Activated CD4-positive, CD25-positive, alpha-beta regulatory T cell treated with anti-CD3 and anti-CD28 coated beads, Interleukin-2, amount 50 U/mL, for 24 hours (primary cell): ENCODE measurements around the gene KCNK3.

ENCODE experiments used
- ATAC-seq, 2 donors: fragments of 150-1000 bp; cut with Tn5 transposase; one replicate each; pipeline ENCODE4 v1.10.0; 2021; ENCODE audit warnings: mild to moderate bottlenecking in 1 of 2, moderate library complexity in 1 of 2

The KCNK3 gene

DNA sequence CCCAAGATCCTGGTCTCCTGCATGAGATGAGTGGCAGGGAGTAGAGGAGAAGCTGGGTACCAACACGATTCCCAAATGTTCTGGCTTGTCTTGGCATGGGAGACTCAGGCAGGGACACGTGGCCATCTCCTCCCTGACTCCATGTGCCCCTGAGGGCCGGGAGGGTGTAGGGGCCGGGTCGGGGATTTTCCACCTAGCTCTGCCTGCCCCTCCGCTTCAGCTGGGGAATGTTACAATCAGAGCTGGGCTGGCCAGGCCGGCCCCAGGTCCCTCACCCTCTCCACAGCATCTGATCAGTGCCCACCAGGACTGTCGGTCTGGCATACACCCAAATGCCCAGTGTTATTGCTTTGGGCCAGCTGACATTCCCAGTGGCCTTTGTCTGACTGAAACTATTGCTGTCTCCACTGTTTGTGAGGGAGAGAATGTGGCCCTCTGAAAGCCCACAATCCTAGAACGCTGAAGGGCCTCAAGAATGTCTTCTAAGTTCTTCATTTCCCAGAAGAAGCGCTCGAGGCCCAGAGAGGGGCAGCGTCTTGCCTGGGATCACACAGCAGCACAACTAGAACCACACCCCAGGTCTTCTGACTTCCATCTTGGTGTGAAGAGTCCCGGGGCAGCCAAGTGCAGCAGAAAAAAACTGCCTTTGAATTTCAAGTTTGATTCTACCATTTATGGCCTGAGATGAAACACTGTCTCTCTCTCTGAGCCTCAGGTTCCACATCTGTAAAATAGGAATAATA lies 23.2 kb downstream of the KCNK3 start:
- ATAC-seq, result no peak

DNA sequence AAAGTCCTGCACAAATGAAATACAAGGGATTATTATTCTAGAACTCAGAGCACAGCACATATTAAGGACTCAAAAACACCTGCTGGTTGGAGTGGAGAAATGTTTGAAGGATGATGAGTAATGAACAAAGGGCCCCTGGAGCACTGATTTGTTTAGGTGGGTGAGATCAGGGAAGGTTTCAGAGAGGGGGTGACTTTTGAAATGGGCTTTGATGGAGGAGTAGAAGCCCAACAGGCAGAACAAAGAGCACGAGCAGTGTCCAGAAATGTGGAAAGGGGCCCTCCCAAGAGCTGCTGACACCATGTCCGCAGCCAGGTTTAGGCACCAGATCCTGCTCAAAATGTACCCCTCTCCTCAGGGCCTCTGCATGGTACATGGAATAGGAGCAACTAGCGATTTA lies 23.8 kb downstream of the KCNK3 start:
- no peak for ATAC-seq

- ATAC-seq, result no peak
Measured at GRCh38 chr2:26716769-26717168, 24.2 kb downstream of the KCNK3 start.

- ATAC-seq, result no peak
Measured at GRCh38 chr2:26717362-26717761, 24.8 kb downstream of the KCNK3 start.

DNA sequence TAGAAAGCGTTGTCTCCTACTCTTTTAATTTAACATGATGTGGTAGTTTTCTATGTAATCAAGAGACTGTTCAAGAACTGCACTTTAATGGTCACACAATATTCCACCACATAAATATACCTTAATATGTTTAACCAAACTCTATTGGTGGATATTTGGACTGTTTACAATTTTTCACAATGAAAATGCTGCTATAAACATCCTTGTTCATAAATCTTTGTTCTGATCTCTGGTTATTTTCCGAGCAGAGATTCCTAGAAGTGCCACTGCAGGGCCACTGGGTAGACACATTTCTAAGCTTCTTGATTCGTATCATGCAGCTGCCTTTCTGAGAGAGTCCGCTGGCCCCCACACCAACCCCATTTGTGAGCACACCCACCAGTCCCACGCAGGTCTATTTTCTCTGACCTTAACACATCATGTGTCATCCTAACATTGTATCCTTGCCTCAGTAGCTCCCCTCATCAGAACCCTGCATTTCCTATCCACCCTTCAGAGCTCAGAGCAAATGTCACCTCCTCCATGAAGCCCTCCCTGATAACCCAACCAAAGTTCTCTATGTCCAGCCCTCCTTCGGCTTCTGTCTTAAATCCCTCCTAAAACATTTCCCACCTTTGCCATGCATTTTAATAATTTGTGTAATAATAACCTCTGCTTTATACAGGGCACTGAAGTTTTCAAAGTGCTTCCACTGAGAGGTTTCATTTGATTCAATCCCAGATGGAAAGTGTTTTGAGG lies 26.6 kb downstream of the KCNK3 start:
- ATAC-seq, result no peak

- no peak for ATAC-seq
Measured at GRCh38 chr2:26720322-26721114, 28.0 kb downstream of the KCNK3 start.

- no peak for ATAC-seq
Measured at GRCh38 chr2:26721115-26722032, 28.9 kb downstream of the KCNK3 start.

DNA sequence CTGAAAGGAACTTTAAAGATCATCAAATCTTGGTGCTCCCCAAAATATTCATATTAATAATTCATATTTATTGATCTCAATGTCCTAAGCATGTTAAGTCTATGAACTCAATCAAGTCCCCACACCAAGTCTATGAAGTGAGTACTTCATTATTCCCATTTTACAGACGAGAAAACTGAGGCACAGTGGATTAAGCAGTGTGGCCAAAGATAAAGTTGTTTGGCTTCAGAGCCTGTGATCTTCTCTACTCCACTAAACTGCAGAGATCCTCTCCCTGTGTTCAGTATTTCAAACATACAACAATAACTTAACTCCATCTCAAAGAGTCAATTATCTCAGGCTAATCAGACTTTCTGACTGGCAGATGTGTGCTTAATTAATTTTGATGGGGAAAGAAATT lies 29.8 kb downstream of the KCNK3 start:
- ATAC-seq, result no peak

DNA sequence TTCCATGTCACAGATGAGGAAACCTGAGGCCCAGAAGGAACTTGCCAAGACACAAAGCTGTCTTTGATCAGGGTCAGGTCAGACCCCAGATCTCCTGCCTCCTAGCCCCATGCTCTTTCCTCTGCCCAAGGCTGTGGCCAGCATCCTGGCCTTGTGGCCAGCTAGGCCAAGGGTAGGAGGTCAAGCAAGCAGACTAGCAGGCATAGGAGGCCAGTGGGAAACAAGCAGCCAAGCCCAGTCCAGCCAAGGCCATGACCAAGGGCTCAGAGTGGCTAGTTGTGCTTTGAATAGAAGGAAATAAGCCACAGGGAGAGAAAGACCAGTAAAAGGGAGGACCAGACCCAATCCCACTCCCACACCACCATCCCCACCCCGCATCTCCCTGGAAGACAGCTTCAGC lies 30.4 kb downstream of the KCNK3 start:
- ATAC-seq, result no peak

DNA sequence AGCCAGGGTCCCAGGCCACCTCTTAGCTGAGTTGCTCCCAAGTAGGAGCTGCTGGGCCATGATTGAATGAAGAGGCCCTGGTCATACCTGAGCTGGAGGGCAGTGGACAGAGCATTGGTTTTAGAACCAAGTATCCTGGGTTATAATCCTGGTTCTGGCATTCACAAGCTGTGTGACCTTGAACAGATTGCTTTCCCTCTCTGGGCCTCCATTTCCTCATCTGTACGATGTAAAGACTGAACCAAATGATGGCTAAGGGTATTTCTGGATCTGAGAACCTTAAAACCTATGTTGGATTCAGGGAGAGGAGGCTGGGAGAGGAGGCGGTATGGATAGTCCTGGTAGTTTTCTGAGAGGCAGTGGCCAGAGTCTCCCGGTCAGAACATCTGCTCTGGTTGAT lies 31.0 kb downstream of the KCNK3 start:
- ATAC-seq, result no peak

DNA sequence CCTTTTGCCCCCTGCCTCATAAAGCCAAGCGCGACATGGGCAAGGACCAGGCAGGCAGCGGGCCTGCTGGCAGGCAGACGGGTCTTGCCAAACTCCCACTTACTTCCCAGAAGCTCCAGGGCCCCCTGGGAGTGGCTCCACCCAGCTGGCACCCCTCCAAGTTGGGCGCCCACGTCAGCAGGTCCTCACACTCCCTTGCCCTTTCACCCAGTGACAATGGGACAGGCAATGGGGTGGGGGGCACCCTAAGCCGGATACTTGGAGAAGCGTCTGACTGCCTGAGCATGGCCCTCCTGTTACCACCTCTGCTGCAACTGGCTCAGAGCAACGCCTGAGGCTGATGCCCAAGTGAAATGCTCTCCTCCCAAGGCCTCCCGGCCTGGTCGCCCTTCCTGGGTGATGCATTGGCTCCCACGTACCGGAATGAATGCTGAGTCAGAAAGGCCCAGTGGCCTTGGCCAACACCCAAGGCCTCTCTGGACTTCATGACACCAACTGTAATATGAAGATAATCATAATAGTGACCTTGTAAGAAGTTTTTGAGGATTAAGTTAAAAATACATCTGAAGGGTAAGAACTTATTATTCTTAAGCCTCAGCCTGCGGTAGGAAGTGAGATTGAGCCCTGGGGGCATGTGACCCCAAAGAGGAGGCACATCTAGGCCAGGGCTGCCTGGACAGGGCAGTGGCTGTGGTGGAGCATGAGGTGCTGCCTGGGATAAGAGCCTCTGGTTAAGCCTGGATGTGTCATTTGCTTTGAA lies 31.6 kb downstream of the KCNK3 start:
- no peak for ATAC-seq

DNA sequence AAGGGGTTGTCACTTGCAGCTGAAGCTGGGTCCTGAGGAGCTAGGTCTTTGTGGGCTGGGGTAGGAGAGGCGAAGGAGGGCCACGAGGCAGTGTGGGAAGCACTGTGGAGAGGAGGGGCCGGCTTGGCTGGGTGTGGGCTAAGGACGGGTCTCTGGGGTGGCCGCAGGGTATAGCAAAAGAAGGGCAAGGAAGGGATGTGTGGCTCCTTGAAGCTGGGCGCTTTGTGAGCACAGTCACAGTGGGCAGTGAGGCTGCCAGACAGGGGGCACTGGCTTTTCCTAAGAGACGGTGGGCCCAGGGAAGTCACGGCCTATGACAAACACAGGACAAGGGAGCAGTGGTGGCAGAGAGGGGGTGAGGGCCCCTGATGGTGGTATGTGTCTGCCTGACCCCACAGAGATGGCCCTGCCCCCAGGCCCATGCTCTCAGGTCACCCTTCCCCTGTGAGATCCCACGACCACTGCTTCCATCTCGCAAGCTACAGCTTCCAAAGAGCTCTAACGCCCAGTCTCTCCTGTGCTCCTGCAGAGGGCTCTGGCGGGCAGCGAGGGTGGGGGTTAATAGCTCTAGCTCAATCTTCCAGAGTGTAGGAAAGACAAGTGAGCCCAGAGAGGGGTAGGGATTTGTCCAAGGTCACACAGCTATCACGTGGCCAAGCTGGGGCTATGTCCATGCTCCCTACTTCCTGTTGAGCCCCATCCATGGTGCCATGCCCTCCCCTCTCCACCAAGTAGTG lies 32.4 kb downstream of the KCNK3 start:
- no peak for ATAC-seq

GRCh38 chr2:26725521-26725820 lies 32.9 kb downstream of the KCNK3 start:
- ATAC-seq, result no peak

GRCh38 chr2:26726228-26726627 lies 33.7 kb downstream of the KCNK3 start:
- ATAC-seq, result no peak

DNA sequence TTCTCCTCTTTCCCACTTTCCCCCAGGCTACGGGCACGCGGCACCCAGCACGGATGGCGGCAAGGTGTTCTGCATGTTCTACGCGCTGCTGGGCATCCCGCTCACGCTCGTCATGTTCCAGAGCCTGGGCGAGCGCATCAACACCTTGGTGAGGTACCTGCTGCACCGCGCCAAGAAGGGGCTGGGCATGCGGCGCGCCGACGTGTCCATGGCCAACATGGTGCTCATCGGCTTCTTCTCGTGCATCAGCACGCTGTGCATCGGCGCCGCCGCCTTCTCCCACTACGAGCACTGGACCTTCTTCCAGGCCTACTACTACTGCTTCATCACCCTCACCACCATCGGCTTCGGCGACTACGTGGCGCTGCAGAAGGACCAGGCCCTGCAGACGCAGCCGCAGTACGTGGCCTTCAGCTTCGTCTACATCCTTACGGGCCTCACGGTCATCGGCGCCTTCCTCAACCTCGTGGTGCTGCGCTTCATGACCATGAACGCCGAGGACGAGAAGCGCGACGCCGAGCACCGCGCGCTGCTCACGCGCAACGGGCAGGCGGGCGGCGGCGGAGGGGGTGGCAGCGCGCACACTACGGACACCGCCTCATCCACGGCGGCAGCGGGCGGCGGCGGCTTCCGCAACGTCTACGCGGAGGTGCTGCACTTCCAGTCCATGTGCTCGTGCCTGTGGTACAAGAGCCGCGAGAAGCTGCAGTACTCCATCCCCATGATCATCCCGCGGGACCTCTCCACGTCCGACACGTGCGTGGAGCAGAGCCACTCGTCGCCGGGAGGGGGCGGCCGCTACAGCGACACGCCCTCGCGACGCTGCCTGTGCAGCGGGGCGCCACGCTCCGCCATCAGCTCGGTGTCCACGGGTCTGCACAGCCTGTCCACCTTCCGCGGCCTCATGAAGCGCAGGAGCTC lies 35.4 kb downstream of the KCNK3 start:
- peak; percentile 14 to 42 for ATAC-seq

DNA sequence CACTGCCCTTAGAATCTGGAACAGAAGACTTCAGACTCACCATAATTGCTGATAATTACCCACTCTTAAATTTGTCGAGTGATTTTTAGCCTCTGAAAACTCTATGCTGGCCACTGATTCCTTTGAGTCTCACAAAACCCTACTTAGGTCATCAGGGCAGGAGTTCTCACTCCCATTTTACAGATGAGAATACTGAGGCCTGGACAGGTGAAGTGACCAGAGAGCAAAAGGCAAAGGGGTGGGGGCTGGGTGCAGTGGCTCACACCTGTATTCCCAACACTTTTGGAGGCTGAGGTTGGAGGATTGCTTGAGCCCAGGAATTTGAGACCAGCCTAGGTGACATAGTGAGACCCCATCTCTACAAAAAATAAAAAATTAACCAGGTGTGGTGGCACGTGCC lies 36.8 kb downstream of the KCNK3 start:
- no peak for ATAC-seq

GRCh38 chr2:26730549-26731344 lies 38.2 kb downstream of the KCNK3 start:
- ATAC-seq, result no peak

DNA sequence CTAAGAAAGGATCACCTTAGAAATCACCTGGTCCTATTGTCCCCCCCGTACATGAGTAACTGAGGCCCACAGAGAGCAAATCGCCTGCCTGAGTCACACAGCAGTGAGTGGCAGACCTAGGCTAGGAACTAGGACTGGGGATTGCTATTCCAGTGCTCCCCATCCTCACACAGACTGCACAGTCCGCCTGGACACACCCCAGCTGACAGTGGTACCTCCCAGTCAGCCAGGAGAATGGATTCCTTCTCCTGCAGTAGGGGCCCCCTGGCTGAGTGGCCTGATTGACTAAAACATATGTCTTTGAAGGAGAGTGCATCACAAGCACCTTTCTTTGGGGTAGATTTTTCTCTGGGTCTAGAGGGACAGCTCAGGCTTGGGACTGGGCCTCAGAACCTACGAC lies 39.2 kb downstream of the KCNK3 start:
- no peak for ATAC-seq

DNA sequence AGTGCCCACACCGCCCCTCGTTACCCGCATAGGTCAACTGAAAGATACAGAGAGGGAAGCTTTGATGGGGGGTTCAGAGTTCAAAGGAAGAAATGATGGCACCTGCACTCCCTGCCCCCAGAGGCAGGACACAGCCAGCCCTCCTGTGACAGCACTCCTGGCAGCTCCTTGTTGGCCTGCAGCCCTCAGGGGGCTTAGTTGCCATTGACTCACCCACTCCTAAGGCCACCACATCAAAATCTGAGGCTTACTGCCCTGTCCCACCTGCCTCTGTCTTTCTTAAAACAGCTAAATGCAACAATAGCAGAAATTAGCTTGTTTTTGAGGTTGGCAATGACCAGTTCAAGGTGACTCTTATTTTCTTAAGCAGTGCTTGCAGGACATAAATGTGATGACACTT lies 39.9 kb downstream of the KCNK3 start:
- no peak for ATAC-seq
